ENCODE data around the gene FTO. TPM values are rescaled to one million over a fixed set of nuclear protein-coding genes. Genes with fewer than 3 reads are reported as not detected.

Gene FTO
- total RNA-seq, 1 donor from 2014 or later = 50.2 TPM

DNA sequence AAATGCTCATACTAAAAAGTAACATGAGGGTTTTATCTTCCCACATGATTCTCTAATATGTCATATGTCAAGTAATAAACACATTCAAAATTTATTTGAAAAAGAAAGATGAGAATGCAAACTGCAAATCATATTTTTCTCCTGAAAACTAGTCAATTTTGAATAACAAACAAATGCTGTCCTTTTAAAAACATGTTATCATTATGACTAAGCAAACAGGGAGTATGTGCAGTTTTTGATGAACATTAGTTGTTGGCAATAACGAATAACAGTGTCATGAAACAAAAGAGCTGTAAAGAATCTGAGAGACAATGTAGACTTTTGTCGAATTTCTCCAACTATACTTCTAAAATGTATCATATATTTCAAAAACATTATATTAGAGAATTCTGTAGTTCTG is 35.1 kb upstream of the FTO start:
- DNase-seq (ENCODE audit: low spot score in 2 of 2) = no peak
- intact Hi-C loops (cut with DNase I) = no loop called here
- H3K9me3 ChIP-seq = no peaks in the 10 kb centered on the region
- TF ChIP-seq, protein P1, sequence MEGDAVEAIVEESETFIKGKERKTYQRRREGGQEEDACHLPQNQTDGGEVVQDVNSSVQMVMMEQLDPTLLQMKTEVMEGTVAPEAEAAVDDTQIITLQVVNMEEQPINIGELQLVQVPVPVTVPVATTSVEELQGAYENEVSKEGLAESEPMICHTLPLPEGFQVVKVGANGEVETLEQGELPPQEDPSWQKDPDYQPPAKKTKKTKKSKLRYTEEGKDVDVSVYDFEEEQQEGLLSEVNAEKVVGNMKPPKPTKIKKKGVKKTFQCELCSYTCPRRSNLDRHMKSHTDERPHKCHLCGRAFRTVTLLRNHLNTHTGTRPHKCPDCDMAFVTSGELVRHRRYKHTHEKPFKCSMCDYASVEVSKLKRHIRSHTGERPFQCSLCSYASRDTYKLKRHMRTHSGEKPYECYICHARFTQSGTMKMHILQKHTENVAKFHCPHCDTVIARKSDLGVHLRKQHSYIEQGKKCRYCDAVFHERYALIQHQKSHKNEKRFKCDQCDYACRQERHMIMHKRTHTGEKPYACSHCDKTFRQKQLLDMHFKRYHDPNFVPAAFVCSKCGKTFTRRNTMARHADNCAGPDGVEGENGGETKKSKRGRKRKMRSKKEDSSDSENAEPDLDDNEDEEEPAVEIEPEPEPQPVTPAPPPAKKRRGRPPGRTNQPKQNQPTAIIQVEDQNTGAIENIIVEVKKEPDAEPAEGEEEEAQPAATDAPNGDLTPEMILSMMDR (IDR thresholded peaks at IDR 0.05) = no peak
- no peak overlapping the region for H3K4me3 ChIP-seq
- no peaks in the 10 kb centered on the region for H3K27me3 ChIP-seq
- peaks cover 0 to 1% of the 10 kb centered on the region in 2 donors for H3K4me1 ChIP-seq
- H3K36me3 ChIP-seq = no peaks in the 10 kb centered on the region
- H3K27ac ChIP-seq = no peak overlapping the region

DNA sequence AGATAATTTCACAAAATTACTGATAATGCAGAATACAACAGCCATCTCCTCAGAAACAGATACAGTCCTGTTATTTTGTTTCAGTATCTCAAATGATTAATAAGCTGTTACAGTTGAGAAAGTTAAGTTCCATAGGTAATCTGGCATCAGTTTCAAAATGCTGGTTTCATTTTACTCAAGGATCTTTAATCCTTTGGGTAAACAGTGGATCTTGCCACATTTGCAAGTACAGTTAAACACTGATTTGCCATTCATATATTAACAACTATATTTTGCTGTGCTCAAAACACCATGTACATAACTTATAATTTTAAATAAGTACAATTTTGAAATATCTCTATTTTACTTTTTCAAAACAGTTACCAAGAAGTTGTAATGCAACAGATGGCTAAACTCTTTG is 31.5 kb upstream of the FTO start:
- intact Hi-C loops (cut with DNase I) = no loop called here
- H3K27ac ChIP-seq = no peak overlapping the region
- H3K4me3 ChIP-seq = no peak overlapping the region
- H3K4me1 ChIP-seq = no peaks in the 10 kb centered on the region
- H3K27me3 ChIP-seq = no peaks in the 10 kb centered on the region
- no peaks in the 10 kb centered on the region for H3K9me3 ChIP-seq
- H3K36me3 ChIP-seq = no peaks in the 10 kb centered on the region
- DNase-seq (ENCODE audit: low spot score in 2 of 2) = no peak
- TF ChIP-seq, protein P1 (IDR thresholded peaks at IDR 0.05) = no peak

DNA sequence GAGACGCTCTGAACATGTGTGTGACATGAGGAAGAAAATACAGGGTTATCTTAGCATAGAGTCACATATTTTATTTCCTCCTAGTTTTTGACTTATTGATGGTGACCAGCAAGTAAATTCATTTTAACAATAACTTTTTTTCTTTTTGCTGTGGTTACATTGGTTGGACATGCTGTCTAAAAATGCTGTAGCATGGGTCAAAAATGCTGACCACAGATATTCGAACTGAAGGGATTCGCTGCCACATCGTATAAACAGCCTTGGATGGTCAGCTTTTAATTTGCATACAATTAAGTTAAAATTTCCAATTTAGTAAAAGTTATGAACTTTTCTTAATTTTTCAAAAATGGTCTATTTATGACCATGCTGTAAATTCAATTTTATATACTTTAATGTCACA is 30.8 kb upstream of the FTO start:
- Histone ChIP-seq H3K27me3 (no peaks in the 10 kb centered on the region), H3K9me3 (no peaks in the 10 kb centered on the region), H3K27ac (no peak overlapping the region), H3K4me1 (no peaks in the 10 kb centered on the region), H3K36me3 (no peaks in the 10 kb centered on the region), H3K4me3 (no peak overlapping the region)
- TF ChIP-seq, protein P1 (IDR thresholded peaks at IDR 0.05) = no peak
- no peak for DNase-seq (ENCODE audit: low spot score in 2 of 2)
- intact Hi-C loops (cut with DNase I) = no loop called here

DNA sequence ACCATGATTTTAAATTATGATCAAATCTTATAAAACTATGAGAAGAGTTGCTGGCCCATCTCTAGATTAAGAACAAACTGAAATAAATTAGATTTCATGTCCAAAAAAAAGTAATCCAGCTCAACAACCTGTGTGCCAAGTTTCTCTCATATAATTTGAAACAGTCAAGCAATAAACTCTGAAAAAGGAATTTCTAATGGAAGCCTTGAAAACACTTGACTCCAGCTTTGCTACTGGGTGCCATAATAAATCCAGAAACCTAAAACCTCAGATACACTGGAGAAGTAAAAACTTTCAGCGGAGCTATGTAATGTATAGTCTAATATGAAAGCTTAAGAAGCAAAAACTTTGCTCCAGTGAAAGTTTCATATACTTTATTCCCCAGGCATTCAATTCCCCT is 25.8 kb upstream of the FTO start:
- no peaks in the 10 kb centered on the region for H3K27me3 ChIP-seq
- intact Hi-C loops (cut with DNase I) = no loop called here

DNA sequence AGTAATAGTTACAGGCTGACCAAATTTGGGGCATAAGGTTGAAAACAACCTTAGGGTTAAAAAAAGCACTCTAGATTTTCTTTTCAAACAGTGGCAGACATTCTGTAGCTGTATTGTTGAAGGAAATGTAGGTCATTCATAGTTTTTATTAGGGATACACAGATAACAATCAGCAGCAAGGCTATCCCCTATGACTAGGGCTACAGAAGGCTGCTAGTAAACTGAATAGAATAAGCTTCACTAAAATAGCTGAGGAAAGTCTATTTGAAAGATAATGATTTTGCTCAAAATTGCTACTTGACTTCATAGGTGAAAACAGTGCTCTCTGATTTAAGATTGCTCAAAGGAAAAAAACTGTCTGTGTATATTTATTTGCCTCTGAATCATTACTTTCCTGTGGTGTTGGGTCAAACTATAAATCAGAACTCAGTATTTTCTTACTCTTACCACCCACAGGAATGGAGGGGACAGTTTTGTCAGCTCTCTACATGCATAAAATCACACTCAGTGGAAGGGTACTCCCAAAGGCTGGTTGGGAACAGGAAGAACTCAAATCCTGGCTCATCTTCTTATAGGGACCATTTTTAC is 25.1 kb upstream of the FTO start:
- Histone ChIP-seq H3K4me3 (no peak overlapping the region), H3K36me3 (no peaks in the 10 kb centered on the region), H3K27me3 (no peaks in the 10 kb centered on the region), H3K4me1 (no peaks in the 10 kb centered on the region), H3K27ac (no peak overlapping the region), H3K9me3 (no peaks in the 10 kb centered on the region)
- no peak for DNase-seq (ENCODE audit: low spot score in 2 of 2)
- intact Hi-C loops (cut with DNase I) = no loop called here
- TF ChIP-seq, protein P1 (IDR thresholded peaks at IDR 0.05) = no peak

More for the DNA sequence above, 25.8 kb upstream of the FTO start:
- DNase-seq (ENCODE audit: low spot score in 2 of 2) = no peak
- Histone ChIP-seq H3K4me3 (no peak overlapping the region), H3K9me3 (no peaks in the 10 kb centered on the region), H3K36me3 (no peaks in the 10 kb centered on the region), H3K4me1 (no peaks in the 10 kb centered on the region), H3K27ac (no peak overlapping the region)
- TF ChIP-seq, protein P1 (IDR thresholded peaks at IDR 0.05) = no peak

DNA sequence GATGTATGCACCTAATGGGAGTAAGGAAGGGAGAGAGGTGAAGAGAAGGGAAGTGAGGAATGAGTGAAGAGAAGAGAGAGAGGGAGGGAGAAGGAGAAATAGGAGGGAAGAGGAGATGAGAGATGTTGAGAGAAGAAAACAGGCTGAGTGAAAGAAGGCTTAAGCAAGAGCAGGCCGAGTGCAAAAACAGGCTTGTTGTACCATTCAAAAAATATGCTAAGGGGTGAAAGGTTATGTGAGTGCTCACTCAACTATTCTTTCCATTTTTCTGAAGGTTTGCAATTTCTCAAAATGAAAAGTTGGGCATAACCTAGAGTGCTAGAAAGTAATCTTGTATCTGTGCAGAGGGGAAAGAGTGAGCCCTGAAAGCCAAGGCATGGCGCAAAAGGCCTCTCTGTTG is 23.2 kb upstream of the FTO start:
- no peaks in the 10 kb centered on the region for H3K27me3 ChIP-seq
- H3K27ac ChIP-seq = no peak overlapping the region
- peaks cover 0 to 6% of the 10 kb centered on the region in 2 donors for H3K36me3 ChIP-seq
- intact Hi-C loops (cut with DNase I) = no loop called here
- TF ChIP-seq, protein P1 (IDR thresholded peaks at IDR 0.05) = no peak
- DNase-seq (ENCODE audit: low spot score in 2 of 2) = no peak
- H3K4me3 ChIP-seq = no peak overlapping the region
- no peaks in the 10 kb centered on the region for H3K9me3 ChIP-seq
- H3K4me1 ChIP-seq = no peaks in the 10 kb centered on the region
